T-helper 1 cell treated with Interleukin-12 subunit alpha and Interleukin-12 subunit beta and Interleukin-4 antibody, amounts not matched to agents 30 ng/mL and 1 ng/mL, for 36 hours (primary cell): ENCODE data around the gene TTC36. TPM values are rescaled to one million over a fixed set of nuclear protein-coding genes. Genes with fewer than 3 reads are reported as not detected.
"Not testable (repeated sequence)": the region's sequence is repeated elsewhere in the genome, so short reads cannot be mapped to it uniquely, and the experiment has no call there.

Source experiments
- intact Hi-C: fragments of 100-400 bp; cut with micrococcal nuclease; formaldehyde crosslinking; loops from one replicate; pipeline ENCODE4 v1.15.1; 2024
- total RNA-seq: library from RNA; stranded (reverse); gene quantifications from 2 replicates; pipeline ENCODE4 v1.2.3, GENCODE V29; 2022

The TTC36 gene
- total RNA-seq, 1 donor from 2014 or later: 2.2 TPM

- intact Hi-C loops: loop anchor here (5.0 kb wide), 5 partner anchors 218 to 1342 kb away; partner anchors contain the start of genes CENATAC, DDX6, PCSK7 and RNF214
Measured at GRCh38 chr11:118574636-118575035, 47.4 kb downstream of the TTC36 start.

DNA sequence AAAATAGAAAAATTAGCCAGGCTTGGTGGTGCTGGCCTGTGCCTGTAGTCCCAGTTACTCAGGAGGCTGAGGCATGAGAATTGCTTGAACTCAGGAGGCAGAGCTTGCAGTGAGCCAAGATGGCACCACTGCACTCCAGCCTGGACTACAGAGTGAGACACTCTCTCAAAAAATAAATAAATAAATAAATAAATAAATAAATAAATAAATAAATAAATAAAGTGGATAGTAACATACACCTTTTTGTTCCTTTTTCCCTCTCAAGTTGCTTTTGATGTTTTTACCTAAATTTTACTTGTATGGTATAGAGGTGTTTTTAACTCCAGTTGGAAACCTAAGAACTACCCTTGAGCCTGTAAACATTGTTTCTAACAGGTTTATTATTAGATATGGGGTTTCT is 50.7 kb downstream of the TTC36 start:
- intact Hi-C loops: not testable (repeated sequence)

Other genes starting within 250 kb of the TTC36 start
- 684 and 696 TPM in 2 replicates for gene CD3E, start 222.7 kb upstream of the TTC36 start, total RNA-seq
- 648 and 691 TPM in 2 replicates for gene CD3D, start 184.8 kb upstream of the TTC36 start, total RNA-seq
- 223 and 229 TPM in 2 replicates for gene CD3G, start 183.1 kb upstream of the TTC36 start, total RNA-seq
- 46.7 and 48.4 TPM in 2 replicates for gene UBE4A, start 167.9 kb upstream of the TTC36 start, total RNA-seq
- 267 and 272 TPM in 2 replicates for gene ATP5MG, start 125.9 kb upstream of the TTC36 start, total RNA-seq
- 148 and 158 TPM in 2 replicates for gene KMT2A, start 91.0 kb upstream of the TTC36 start, total RNA-seq
- gene TMEM25, start 3.7 kb downstream of the TTC36 start, total RNA-seq: 7.7 and 13.3 TPM in 2 replicates
- 10.2 and 10.8 TPM in 2 replicates for gene IFT46, start 38.5 kb downstream of the TTC36 start, total RNA-seq
- 154 and 161 TPM in 2 replicates for gene ARCN1, start 44.9 kb downstream of the TTC36 start, total RNA-seq
- 0.56 and 1.0 TPM in 2 replicates for gene PHLDB1, start 80.1 kb downstream of the TTC36 start, total RNA-seq
- gene TREH, start 152.2 kb downstream of the TTC36 start, total RNA-seq: not detected in 2 replicates